H1 (cell line): Measurements from ENCODE around the gene KCNB1.

Source experiments
- BCL11A ChIP-seq, 2 experiments: IDR thresholded peaks; one replicate each; pipeline ENCODE4 v1.6.1; 2011; ENCODE audit warnings: low read depth in 2 of 2, low read length in 2 of 2, mild to moderate bottlenecking in 2 of 2
- CEBPB ChIP-seq: IDR thresholded peaks from 2 replicates; pipeline ENCODE4 v1.6.1; 2012; ENCODE audit warnings: low read depth, low read length
- CHD1 ChIP-seq: IDR thresholded peaks from 2 replicates; pipeline ENCODE4 v1.6.1; 2012; ENCODE audit warnings: low read depth, low read length, improper control_type of control experiment
- GTF2F1 ChIP-seq: IDR thresholded peaks from 2 replicates; pipeline ENCODE4 v1.6.1; 2012; ENCODE audit warnings: low read depth, low read length, improper control_type of control experiment, borderline replicate concordance
- JUN ChIP-seq: IDR thresholded peaks from 2 replicates; pipeline ENCODE4 v1.6.1; 2011; ENCODE audit warnings: low read depth, mild to moderate bottlenecking, improper control_type of control experiment, low read length
- JUND ChIP-seq: IDR thresholded peaks from 2 replicates; pipeline ENCODE4 v1.6.1; 2011; ENCODE audit warnings: mild to moderate bottlenecking, improper control_type of control experiment, low read length
- POLR2A ChIP-seq, 2 experiments: IDR thresholded peaks; 1 replicate in 1 of 2; 2 replicates in 1 of 2; pipeline ENCODE4 v1.6.1; 2011; ENCODE audit warnings: low read depth in 2 of 2, low read length in 2 of 2, mild to moderate bottlenecking in 2 of 2; ENCODE audit errors: control extremely low read depth in 1 of 2
- SRF ChIP-seq: IDR thresholded peaks from 2 replicates; pipeline ENCODE4 v1.6.1; 2011; ENCODE audit warnings: mild to moderate bottlenecking, low read depth, low read length, moderate library complexity
- YY1 ChIP-seq: IDR thresholded peaks from 2 replicates; pipeline ENCODE4 v1.6.1; 2011; ENCODE audit warnings: low read depth, mild to moderate bottlenecking, low read length
- TF ChIP-seq, protein P1 (sequence below), 3 experiments: IDR thresholded peaks; 1 replicate in 2 of 3; 2 replicates in 1 of 3; pipeline versions ENCODE4 v1.5.1 to v1.6.1; 2011; ENCODE audit warnings: low read length in 3 of 3, mild to moderate bottlenecking in 3 of 3, inconsistent platforms in 2 of 3, low read depth in 1 of 3, moderate library complexity in 1 of 3; ENCODE audit not compliant: insufficient read depth in 1 of 3; ENCODE audit errors: control extremely low read depth in 1 of 3

DNA sequence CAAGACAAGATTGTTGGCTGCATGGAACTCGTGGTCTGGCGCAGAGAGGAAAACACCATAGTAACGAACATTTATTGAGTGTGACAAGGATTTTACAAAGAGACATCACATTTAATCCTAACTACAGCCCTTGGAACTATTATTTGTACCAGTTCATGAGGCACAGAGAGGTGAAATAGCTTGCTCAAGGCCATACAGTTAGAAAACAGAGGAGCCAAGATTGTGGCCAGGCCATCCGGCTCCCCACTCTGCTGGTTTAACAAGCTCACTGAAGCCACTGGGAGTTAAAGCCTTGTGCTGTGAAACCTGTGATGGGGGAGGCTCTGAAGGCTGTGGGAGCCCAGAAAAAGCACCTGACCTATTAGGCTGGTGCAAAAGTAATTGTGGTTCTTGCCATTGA is 129.7 kb downstream of the KCNB1 start:
- TF ChIP-seq POLR2A (IDR thresholded peaks at IDR 0.05; ENCODE audit: control extremely low read depth in 1 of 2, low read depth in 2 of 2, low read length in 2 of 2), result no peak
- TF ChIP-seq SRF, result no peak
- no peak for TF ChIP-seq CEBPB
- TF ChIP-seq JUND, result no peak
- TF ChIP-seq GTF2F1, result no peak
- TF ChIP-seq, protein P1, sequence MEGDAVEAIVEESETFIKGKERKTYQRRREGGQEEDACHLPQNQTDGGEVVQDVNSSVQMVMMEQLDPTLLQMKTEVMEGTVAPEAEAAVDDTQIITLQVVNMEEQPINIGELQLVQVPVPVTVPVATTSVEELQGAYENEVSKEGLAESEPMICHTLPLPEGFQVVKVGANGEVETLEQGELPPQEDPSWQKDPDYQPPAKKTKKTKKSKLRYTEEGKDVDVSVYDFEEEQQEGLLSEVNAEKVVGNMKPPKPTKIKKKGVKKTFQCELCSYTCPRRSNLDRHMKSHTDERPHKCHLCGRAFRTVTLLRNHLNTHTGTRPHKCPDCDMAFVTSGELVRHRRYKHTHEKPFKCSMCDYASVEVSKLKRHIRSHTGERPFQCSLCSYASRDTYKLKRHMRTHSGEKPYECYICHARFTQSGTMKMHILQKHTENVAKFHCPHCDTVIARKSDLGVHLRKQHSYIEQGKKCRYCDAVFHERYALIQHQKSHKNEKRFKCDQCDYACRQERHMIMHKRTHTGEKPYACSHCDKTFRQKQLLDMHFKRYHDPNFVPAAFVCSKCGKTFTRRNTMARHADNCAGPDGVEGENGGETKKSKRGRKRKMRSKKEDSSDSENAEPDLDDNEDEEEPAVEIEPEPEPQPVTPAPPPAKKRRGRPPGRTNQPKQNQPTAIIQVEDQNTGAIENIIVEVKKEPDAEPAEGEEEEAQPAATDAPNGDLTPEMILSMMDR (IDR thresholded peaks at IDR 0.05; ENCODE audit: control extremely low read depth in 1 of 3, insufficient read depth in 1 of 3, low read depth in 1 of 3, low read length in 3 of 3), result no peak
- TF ChIP-seq YY1, result no peak
- TF ChIP-seq BCL11A (IDR thresholded peaks at IDR 0.05; ENCODE audit: low read depth in 2 of 2, low read length in 2 of 2), result no peak
- TF ChIP-seq JUN, result no peak
- TF ChIP-seq CHD1, result no peak
